ENCODE data around the gene ZNF860.

ZNF860 gene

GRCh38 chr3:31946484-31947081 lies 35.0 kb upstream of the ZNF860 start:
- DNase-seq (ENCODE audit: insufficient read length, low spot score) (no peak), FAIRE-seq (peak; percentile 48)
- TF ChIP-seq POLR2AphosphoS5 (IDR thresholded peaks at IDR 0.05; ENCODE audit: low read depth, low read length) (no peak), PAX5 (IDR thresholded peaks at IDR 0.05; ENCODE audit: insufficient read depth, low read length, severe bottlenecking) (no peak)

GRCh38 chr3:31947162-31947561 lies 34.4 kb upstream of the ZNF860 start:
- DNase-seq (ENCODE audit: insufficient read length, low spot score) (no peak), FAIRE-seq (no peak)
- TF ChIP-seq POLR2A (IDR thresholded peaks at IDR 0.05; ENCODE audit: low read depth, low read length) (no peak), SPI1 (IDR thresholded peaks at IDR 0.05; ENCODE audit: low read depth, low read length) (no peak), POU2F2 (IDR thresholded peaks at IDR 0.05; ENCODE audit: low read depth, low read length) (no peak), PAX5 (IDR thresholded peaks at IDR 0.05; ENCODE audit: insufficient read depth, low read length, severe bottlenecking) (no peak), POLR2AphosphoS5 (IDR thresholded peaks at IDR 0.05; ENCODE audit: low read depth, low read length) (no peak), TAF1 (IDR thresholded peaks at IDR 0.05; ENCODE audit: low read depth, low read length) (no peak)

DNA sequence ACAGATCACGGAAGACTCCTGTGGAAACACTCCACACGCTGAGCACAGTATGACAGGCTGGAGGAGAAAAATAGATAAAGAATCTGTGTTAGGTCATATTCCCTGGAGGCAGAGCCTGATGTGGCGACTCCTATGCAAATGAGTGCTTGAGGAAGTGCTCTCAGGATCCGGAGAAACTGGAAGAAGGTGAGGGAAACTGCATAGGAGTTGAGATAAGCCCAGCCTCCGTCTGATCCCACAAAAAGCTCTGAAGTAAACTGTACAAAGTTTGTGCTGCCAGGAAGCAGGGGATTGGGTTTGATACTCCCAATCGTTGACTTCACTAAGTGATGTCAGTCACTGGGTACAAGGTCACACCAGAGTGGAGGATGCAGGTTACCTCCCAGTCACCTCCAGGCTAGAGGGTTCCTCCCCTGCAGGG lies 33.9 kb upstream of the ZNF860 start:
- DNase-seq (ENCODE audit: insufficient read length, low spot score) (no peak), FAIRE-seq (no peak)
- TF ChIP-seq POLR2AphosphoS5 (IDR thresholded peaks at IDR 0.05; ENCODE audit: low read depth, low read length) (no peak), SPI1 (IDR thresholded peaks at IDR 0.05; ENCODE audit: low read depth, low read length) (no peak), POU2F2 (IDR thresholded peaks at IDR 0.05; ENCODE audit: low read depth, low read length) (no peak), TAF1 (IDR thresholded peaks at IDR 0.05; ENCODE audit: low read depth, low read length) (no peak), POLR2A (IDR thresholded peaks at IDR 0.05; ENCODE audit: low read depth, low read length) (no peak), PAX5 (IDR thresholded peaks at IDR 0.05; ENCODE audit: insufficient read depth, low read length, severe bottlenecking) (no peak)

- DNase-seq (ENCODE audit: insufficient read length, low spot score) (no peak), FAIRE-seq (no peak)
- TF ChIP-seq POU2F2 (IDR thresholded peaks at IDR 0.05; ENCODE audit: low read depth, low read length) (no peak), PAX5 (IDR thresholded peaks at IDR 0.05; ENCODE audit: insufficient read depth, low read length, severe bottlenecking) (no peak), TAF1 (IDR thresholded peaks at IDR 0.05; ENCODE audit: low read depth, low read length) (no peak), POLR2A (IDR thresholded peaks at IDR 0.05; ENCODE audit: low read depth, low read length) (no peak), SPI1 (IDR thresholded peaks at IDR 0.05; ENCODE audit: low read depth, low read length) (no peak), POLR2AphosphoS5 (IDR thresholded peaks at IDR 0.05; ENCODE audit: low read depth, low read length) (no peak)
Observed at GRCh38 chr3:31948280-31948679, 33.3 kb upstream of the ZNF860 start.

- peak; percentile 35 for FAIRE-seq
- peak; percentile 19 for DNase-seq (ENCODE audit: insufficient read length, low spot score)
- TF ChIP-seq TAF1 (IDR thresholded peaks at IDR 0.05; ENCODE audit: low read depth, low read length) (no peak), POLR2AphosphoS5 (IDR thresholded peaks at IDR 0.05; ENCODE audit: low read depth, low read length) (no peak), POU2F2 (IDR thresholded peaks at IDR 0.05; ENCODE audit: low read depth, low read length) (peak; percentile 73; the same call in 1 of the 2 replicates), POLR2A (IDR thresholded peaks at IDR 0.05; ENCODE audit: low read depth, low read length) (no peak), SPI1 (IDR thresholded peaks at IDR 0.05; ENCODE audit: low read depth, low read length) (peak; percentile 95), PAX5 (IDR thresholded peaks at IDR 0.05; ENCODE audit: insufficient read depth, low read length, severe bottlenecking) (peak; percentile 88)
Observed at GRCh38 chr3:31952205-31952604, 29.3 kb upstream of the ZNF860 start.

DNA sequence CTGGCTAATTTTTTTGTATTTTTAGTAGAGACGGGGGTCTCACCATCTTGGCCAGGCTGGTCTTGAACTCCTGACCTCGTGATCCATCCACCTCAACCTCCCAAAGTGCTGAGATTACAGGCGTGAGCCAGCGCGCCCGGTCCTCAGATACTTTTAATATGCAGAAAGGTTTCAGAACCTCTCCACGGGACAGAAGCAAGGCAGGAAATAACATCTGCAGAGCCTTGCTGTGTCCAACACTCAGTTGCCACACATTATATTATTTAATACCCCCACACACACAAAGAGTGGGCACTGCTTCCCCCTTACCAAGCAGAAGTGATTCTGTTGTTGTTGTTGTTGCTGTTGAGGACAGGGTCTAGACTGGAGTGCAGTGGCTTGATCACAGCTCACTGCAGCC lies 28.5 kb upstream of the ZNF860 start:
- TF ChIP-seq PAX5 (IDR thresholded peaks at IDR 0.05; ENCODE audit: insufficient read depth, low read length, severe bottlenecking) = no peak
- no peak for TF ChIP-seq POU2F2 (IDR thresholded peaks at IDR 0.05; ENCODE audit: low read depth, low read length)
- TF ChIP-seq POLR2A (IDR thresholded peaks at IDR 0.05; ENCODE audit: low read depth, low read length) = no peak
- no peak for TF ChIP-seq TAF1 (IDR thresholded peaks at IDR 0.05; ENCODE audit: low read depth, low read length)
- TF ChIP-seq POLR2AphosphoS5 (IDR thresholded peaks at IDR 0.05; ENCODE audit: low read depth, low read length) = no peak
- no peak for TF ChIP-seq SPI1 (IDR thresholded peaks at IDR 0.05; ENCODE audit: low read depth, low read length)
- no peak for FAIRE-seq
- no peak for DNase-seq (ENCODE audit: insufficient read length, low spot score)

DNA sequence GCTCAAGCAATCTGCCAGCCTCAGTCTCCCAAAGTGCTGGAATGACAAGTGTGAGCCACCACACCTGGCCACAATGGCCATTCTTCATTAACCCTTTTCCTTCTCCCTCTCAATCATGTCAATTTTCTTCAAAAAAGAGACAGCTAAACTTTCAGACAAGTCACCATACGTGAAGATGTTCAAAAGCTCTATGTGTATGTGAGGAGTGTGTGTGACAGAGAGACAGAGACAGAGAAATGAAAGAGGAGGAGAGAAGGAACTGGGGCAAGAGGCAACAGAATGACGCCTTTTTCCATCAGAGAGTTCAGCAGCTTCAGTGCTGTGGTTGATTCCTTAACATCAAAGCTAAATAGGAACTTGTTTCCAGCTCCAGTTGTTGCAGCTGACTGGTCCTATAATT lies 27.9 kb upstream of the ZNF860 start:
- DNase-seq (ENCODE audit: insufficient read length, low spot score) (no peak), FAIRE-seq (no peak)
- TF ChIP-seq PAX5 (IDR thresholded peaks at IDR 0.05; ENCODE audit: insufficient read depth, low read length, severe bottlenecking) (no peak), POLR2A (IDR thresholded peaks at IDR 0.05; ENCODE audit: low read depth, low read length) (no peak), SPI1 (IDR thresholded peaks at IDR 0.05; ENCODE audit: low read depth, low read length) (no peak), POU2F2 (IDR thresholded peaks at IDR 0.05; ENCODE audit: low read depth, low read length) (no peak), TAF1 (IDR thresholded peaks at IDR 0.05; ENCODE audit: low read depth, low read length) (no peak), POLR2AphosphoS5 (IDR thresholded peaks at IDR 0.05; ENCODE audit: low read depth, low read length) (no peak)

DNA sequence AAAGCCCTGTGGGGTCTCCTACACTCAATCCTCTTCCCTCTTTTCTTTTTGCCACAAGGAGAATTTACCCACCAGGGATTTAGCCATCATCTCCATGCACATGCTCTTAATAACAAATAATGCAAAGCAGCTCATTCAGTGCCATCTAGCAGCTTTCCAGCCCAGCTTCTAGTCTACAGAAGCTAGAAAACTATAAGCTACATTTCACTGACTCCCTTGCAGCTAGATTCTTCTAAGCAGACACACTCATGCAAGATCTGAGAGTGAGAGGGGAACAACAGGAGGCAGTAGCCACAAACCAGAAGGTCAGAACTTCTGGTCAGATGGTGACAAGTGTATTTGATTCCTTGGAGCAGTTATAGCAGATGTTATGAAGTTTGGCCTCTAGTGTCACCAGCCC lies 26.0 kb upstream of the ZNF860 start:
- no peak for DNase-seq (ENCODE audit: insufficient read length, low spot score)
- no peak for TF ChIP-seq POLR2AphosphoS5 (IDR thresholded peaks at IDR 0.05; ENCODE audit: low read depth, low read length)
- FAIRE-seq = no peak

DNA sequence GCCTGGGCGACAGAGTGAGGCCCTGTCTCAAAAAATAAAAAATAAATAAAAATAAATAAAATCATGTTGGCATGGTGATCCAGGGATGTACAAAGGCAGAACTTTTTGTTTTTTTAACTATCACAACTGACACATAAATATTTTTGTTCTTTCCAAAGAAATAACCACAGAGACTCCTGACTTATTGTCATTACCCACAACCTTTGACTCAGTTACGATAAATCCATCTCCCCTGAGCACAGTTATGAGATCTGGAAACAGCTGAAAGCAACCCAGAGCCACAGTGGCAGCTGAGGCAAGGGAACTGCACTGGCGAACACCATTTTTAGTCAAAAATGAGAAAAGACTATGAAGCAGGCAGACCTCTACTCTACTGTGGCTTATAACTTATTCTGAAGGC lies 24.4 kb upstream of the ZNF860 start:
- TF ChIP-seq POU2F2 (IDR thresholded peaks at IDR 0.05; ENCODE audit: low read depth, low read length) (no peak), SPI1 (IDR thresholded peaks at IDR 0.05; ENCODE audit: low read depth, low read length) (no peak), POLR2A (IDR thresholded peaks at IDR 0.05; ENCODE audit: low read depth, low read length) (no peak), PAX5 (IDR thresholded peaks at IDR 0.05; ENCODE audit: insufficient read depth, low read length, severe bottlenecking) (no peak), POLR2AphosphoS5 (IDR thresholded peaks at IDR 0.05; ENCODE audit: low read depth, low read length) (no peak), TAF1 (IDR thresholded peaks at IDR 0.05; ENCODE audit: low read depth, low read length) (no peak)
- FAIRE-seq (no peak), DNase-seq (ENCODE audit: insufficient read length, low spot score) (no peak)

DNA sequence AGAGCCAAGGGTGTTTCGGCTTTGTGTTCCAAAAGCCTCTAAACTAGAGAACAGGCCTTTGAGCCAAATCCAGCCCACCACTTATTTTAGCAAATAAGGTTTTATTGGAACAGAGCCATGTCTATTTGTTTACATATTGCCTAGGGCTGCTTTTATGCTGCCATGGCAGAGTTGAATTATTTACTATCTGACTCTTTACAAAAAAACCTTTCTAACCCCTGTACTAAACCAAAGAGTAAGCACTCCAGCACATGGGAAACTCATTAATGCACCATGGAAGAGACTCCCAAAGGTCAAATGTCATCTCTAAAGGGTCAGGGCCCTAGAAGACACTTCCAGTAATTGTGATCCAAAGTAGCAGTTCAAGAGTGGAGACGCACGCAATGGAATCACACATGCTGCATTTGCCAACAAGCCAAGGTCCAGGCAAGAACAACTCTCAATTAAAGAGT lies 22.8 kb upstream of the ZNF860 start:
- DNase-seq (ENCODE audit: insufficient read length, low spot score) (no peak), FAIRE-seq (no peak)
- TF ChIP-seq POLR2A (IDR thresholded peaks at IDR 0.05; ENCODE audit: low read depth, low read length) (no peak), POLR2AphosphoS5 (IDR thresholded peaks at IDR 0.05; ENCODE audit: low read depth, low read length) (no peak), TAF1 (IDR thresholded peaks at IDR 0.05; ENCODE audit: low read depth, low read length) (no peak), SPI1 (IDR thresholded peaks at IDR 0.05; ENCODE audit: low read depth, low read length) (no peak), POU2F2 (IDR thresholded peaks at IDR 0.05; ENCODE audit: low read depth, low read length) (no peak), PAX5 (IDR thresholded peaks at IDR 0.05; ENCODE audit: insufficient read depth, low read length, severe bottlenecking) (no peak)

Measured in GM12891 (cell line).